ENCODE data around the gene PTPRE. TPM values are rescaled to one million over a fixed set of nuclear protein-coding genes. Genes with fewer than 3 reads are reported as not detected.

Gene PTPRE
- polyA plus RNA-seq, 1 donor (not counting 4 experiments of a cell fraction or from before 2014, with no cell fraction given): 15.1 TPM

DNA sequence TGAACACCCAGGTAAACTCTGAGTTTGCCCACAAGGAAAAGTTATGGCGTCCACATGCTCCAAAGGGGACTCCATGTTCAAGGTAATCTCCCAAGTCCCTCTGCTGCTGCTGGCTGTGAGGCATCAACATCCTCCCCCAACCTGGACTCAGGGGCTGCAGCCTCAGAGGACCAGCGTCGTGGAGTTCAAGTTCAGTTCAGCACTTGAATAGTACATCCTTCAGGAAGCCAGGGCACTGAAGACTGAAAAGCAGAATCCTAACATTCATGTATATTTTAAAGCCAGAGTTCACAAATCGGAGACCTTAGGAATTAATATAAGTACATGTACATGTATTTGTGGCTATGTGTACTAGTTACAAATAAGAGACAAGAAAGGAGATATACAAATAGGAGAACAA is 90.4 kb downstream of the PTPRE start:
- DNase-seq (ENCODE audit: low read depth, low spot score) (no peak), FAIRE-seq (no peak)
- Histone ChIP-seq H3K9me1 (ENCODE audit: control insufficient read depth, extremely low read depth, insufficient read depth, low read length) (no peaks in the 10 kb centered on the region), H3K36me3 (ENCODE audit: control insufficient read depth in 2 of 2, extremely low read depth in 1 of 2, insufficient read depth in 2 of 2, low read length in 2 of 2) (no peaks in the 10 kb centered on the region), H3K79me2 (ENCODE audit: control insufficient read depth, insufficient read depth, low read length) (no peaks in the 10 kb centered on the region), H3K27me3 (ENCODE audit: control insufficient read depth, extremely low read depth, insufficient read depth, low read length) (peaks cover 16% of the 10 kb centered on the region), H3K9ac (ENCODE audit: control insufficient read depth, extremely low read depth, insufficient read depth, low read length) (no peak overlapping the region), H2AFZ (ENCODE audit: control insufficient read depth, low read length) (no peak overlapping the region), H3K9me3 (ENCODE audit: control insufficient read depth, low read depth, low read length) (no peaks in the 10 kb centered on the region), H3K4me1 (ENCODE audit: control insufficient read depth, extremely low read depth, insufficient read depth, low read length) (peaks cover under 1% of the 10 kb centered on the region), H4K20me1 (ENCODE audit: control insufficient read depth, extremely low read depth, insufficient read depth, low read length) (no peaks in the 10 kb centered on the region), H3K4me3 (ENCODE audit: control insufficient read depth in 2 of 3, extremely low read depth in 1 of 3, insufficient read depth in 2 of 3, low read depth in 1 of 3, low read length in 3 of 3) (no peak overlapping the region), H3K27ac (ENCODE audit: control insufficient read depth, insufficient read depth, low read length) (no peak overlapping the region), H3K4me2 (ENCODE audit: control insufficient read depth, extremely low read depth, insufficient read depth, low read depth, low read length) (no peak overlapping the region)
- TF ChIP-seq, protein P1, sequence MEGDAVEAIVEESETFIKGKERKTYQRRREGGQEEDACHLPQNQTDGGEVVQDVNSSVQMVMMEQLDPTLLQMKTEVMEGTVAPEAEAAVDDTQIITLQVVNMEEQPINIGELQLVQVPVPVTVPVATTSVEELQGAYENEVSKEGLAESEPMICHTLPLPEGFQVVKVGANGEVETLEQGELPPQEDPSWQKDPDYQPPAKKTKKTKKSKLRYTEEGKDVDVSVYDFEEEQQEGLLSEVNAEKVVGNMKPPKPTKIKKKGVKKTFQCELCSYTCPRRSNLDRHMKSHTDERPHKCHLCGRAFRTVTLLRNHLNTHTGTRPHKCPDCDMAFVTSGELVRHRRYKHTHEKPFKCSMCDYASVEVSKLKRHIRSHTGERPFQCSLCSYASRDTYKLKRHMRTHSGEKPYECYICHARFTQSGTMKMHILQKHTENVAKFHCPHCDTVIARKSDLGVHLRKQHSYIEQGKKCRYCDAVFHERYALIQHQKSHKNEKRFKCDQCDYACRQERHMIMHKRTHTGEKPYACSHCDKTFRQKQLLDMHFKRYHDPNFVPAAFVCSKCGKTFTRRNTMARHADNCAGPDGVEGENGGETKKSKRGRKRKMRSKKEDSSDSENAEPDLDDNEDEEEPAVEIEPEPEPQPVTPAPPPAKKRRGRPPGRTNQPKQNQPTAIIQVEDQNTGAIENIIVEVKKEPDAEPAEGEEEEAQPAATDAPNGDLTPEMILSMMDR (optimal IDR thresholded peaks at IDR 0.05 in 1 of 3, IDR thresholded peaks at IDR 0.05 in 1 of 3, conservative IDR thresholded peaks at IDR 0.05 in 1 of 3; ENCODE audit: extremely low read depth in 1 of 3, insufficient read depth in 2 of 3, low read length in 3 of 3): no peak
- TF ChIP-seq EZH2 (IDR thresholded peaks at IDR 0.05; ENCODE audit: low read length): no peak
- dilution Hi-C loops (cut with MboI; ENCODE audit: extremely low pct_ligation_motif_present, low sequenced_read_pairs): no loop called here

- Histone ChIP-seq H3K27me3 (ENCODE audit: control insufficient read depth, extremely low read depth, insufficient read depth, low read length) (peaks cover 16% of the 10 kb centered on the region), H3K9me1 (ENCODE audit: control insufficient read depth, extremely low read depth, insufficient read depth, low read length) (no peaks in the 10 kb centered on the region), H3K9ac (ENCODE audit: control insufficient read depth, extremely low read depth, insufficient read depth, low read length) (no peak overlapping the region), H2AFZ (ENCODE audit: control insufficient read depth, low read length) (no peak overlapping the region), H3K27ac (ENCODE audit: control insufficient read depth, insufficient read depth, low read length) (no peak overlapping the region), H3K9me3 (ENCODE audit: control insufficient read depth, low read depth, low read length) (no peaks in the 10 kb centered on the region), H3K4me2 (ENCODE audit: control insufficient read depth, extremely low read depth, insufficient read depth, low read depth, low read length) (no peak overlapping the region), H3K36me3 (ENCODE audit: control insufficient read depth in 2 of 2, extremely low read depth in 1 of 2, insufficient read depth in 2 of 2, low read length in 2 of 2) (no peaks in the 10 kb centered on the region), H4K20me1 (ENCODE audit: control insufficient read depth, extremely low read depth, insufficient read depth, low read length) (no peaks in the 10 kb centered on the region), H3K4me3 (ENCODE audit: control insufficient read depth in 2 of 3, extremely low read depth in 1 of 3, insufficient read depth in 2 of 3, low read depth in 1 of 3, low read length in 3 of 3) (no peak overlapping the region), H3K4me1 (ENCODE audit: control insufficient read depth, extremely low read depth, insufficient read depth, low read length) (no peaks in the 10 kb centered on the region), H3K79me2 (ENCODE audit: control insufficient read depth, insufficient read depth, low read length) (no peaks in the 10 kb centered on the region)
- dilution Hi-C loops (cut with MboI; ENCODE audit: extremely low pct_ligation_motif_present, low sequenced_read_pairs): no loop called here
- FAIRE-seq: no peak
- no peak for DNase-seq (ENCODE audit: low read depth, low spot score)
- TF ChIP-seq, protein P1 (optimal IDR thresholded peaks at IDR 0.05 in 1 of 3, IDR thresholded peaks at IDR 0.05 in 1 of 3, conservative IDR thresholded peaks at IDR 0.05 in 1 of 3; ENCODE audit: extremely low read depth in 1 of 3, insufficient read depth in 2 of 3, low read length in 3 of 3): no peak
- no peak for TF ChIP-seq EZH2 (IDR thresholded peaks at IDR 0.05; ENCODE audit: low read length)
These were observed 91.0 kb downstream of the PTPRE start for GRCh38 chr10:127997937-127998336.

All from keratinocyte (primary cell).